Ovary (tissue), 9 donors: Measurements from ENCODE around the gene PYGB. TPM values are rescaled to one million over a fixed set of nuclear protein-coding genes. Genes with fewer than 3 reads are reported as not detected.

ENCODE experiments used
- DNase-seq, 5 donors: peaks; one replicate each; pipeline ENCODE4 v3.0.0-alpha.2; 2019 to 2020
- H3K27ac ChIP-seq, 2 donors: fragments of 200-600 bp; one replicate each; pipeline versions ENCODE4 v1.5.1 to v1.8.0; 2019 to 2022
- H3K27me3 ChIP-seq: fragments of 200-600 bp; one replicate; pipeline ENCODE4 v1.8.0; 2022
- H3K36me3 ChIP-seq: fragments of 200-600 bp; sonication (generic); one replicate; pipeline ENCODE4 v1.5.1; 2019
- H3K4me1 ChIP-seq: one replicate; pipeline ENCODE4 v1.8.1; 2013; ENCODE audit warnings: mild to moderate bottlenecking, moderate library complexity; ENCODE audit not compliant: insufficient read depth
- H3K4me3 ChIP-seq: fragments of 200-600 bp; sonication (generic); one replicate; pipeline ENCODE4 v1.5.1; 2017
- H3K9me3 ChIP-seq, 2 donors: fragments of 200-600 bp in 1 of 2; sonication (generic) in 1 of 2; one replicate each; pipeline versions ENCODE4 v1.5.1 to v1.8.1; 2013 to 2019; ENCODE audit warnings: mild to moderate bottlenecking in 1 of 2, moderate library complexity in 1 of 2
- CTCF ChIP-seq, 3 donors: fragments of 450-650 bp in 2 of 3; fragments of 200-600 bp in 1 of 3; IDR thresholded peaks; one replicate each; pipeline versions ENCODE4 v1.5.1 to v1.8.0; 2016 to 2022; ENCODE audit warnings: antibody characterized with exemption in 3 of 3, mild to moderate bottlenecking in 1 of 3
- EP300 ChIP-seq: sonication (generic); formaldehyde crosslinking; IDR thresholded peaks from one replicate; pipeline ENCODE4 v1.6.1; 2017; ENCODE audit warnings: antibody characterized with exemption
- POLR2A ChIP-seq: fragments of 450-650 bp; IDR thresholded peaks from one replicate; pipeline ENCODE4 v1.6.1; 2017; ENCODE audit warnings: antibody characterized with exemption, mild to moderate bottlenecking, moderate library complexity
- WGBS, 3 donors: extraction: QIAGEN DNeasy Blood & Tissue Kit in 1 of 3; methylation state at CpG; one replicate each; pipeline versions ENCODE4 v1.1.5 to v1.1.7; 2013 to 2017; 5-methylcytosine and 5-hydroxymethylcytosine counted together
- intact Hi-C, 4 donors: fragments of 100-400 bp; cut with DNase I; formaldehyde crosslinking; loops; one replicate each; pipeline versions ENCODE4 v1.11.0 to v1.15.1; 2022 to 2023
- polyA plus RNA-seq, 2 donors: library from polyadenylated mRNA; stranded (reverse); fragments of 200-250 nt in 1 of 2; fragments of 350-450 nt in 1 of 2; fragmentation: Illumina TruSeq in 1 of 2; extraction: RNeasy Lipid Tissue Mini Kit (QIAGEN cat#74804) in 1 of 2; gene quantifications; one replicate each; pipeline ENCODE4 v1.2.3, GENCODE V29; 2013 to 2014
- total RNA-seq, 7 donors: library from RNA; depleted of rRNA in 2 of 7; stranded (reverse); fragments of >200 nt in 2 of 7; fragmentation: NEBNext Ultra II Directional in 3 of 7; extraction: Animal tissue kit (Norgen Biotek cat#: 25700) in 3 of 7; gene quantifications; one replicate each; pipeline versions ENCODE4 v1.1.0 to v1.2.4, GENCODE V29; 2016 to 2023
- donor health status: DM: no; HTN: no; CAD: no; lungs with moderate emphysema.
- donor health status: DM: no; HTN: no; CAD: no.
- donor health status: Bipolar disorder and iron deficiency.
- donor health status: DM: yes; HTN: yes; CAD: no.
- donor health status: DM: no; HTN: no; CAD: no.
- donor health status: DM: yes; HTN: yes; CAD: no.

The PYGB gene
- total and polyA plus RNA-seq, 9 donors, result 23.1 to 54.2 (median 38.3) TPM

DNA sequence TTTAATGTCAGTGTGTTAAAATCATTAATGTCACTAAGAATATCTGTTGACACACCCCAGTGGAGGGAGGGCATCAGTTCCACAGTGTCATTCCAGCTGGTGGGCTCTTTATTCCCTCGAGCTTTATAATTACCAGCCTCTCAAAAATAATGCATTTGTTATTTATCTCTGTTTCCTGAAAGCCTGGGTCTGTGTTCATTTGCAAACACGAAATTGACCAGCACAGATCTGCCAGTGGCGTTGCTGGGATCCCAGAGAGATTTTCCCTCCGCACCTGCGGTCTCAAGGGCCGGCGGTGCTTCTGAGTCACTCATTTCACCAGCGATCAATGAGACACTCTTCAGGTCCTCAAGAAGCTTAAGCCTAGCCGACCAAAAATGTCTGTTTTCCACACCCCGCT is 5.7 kb upstream of the PYGB start:
- no peak overlapping the region for H3K27ac ChIP-seq
- H3K27me3 ChIP-seq, result no peaks in the 10 kb centered on the region
- peaks cover 5% of the 10 kb centered on the region for H3K4me1 ChIP-seq
- WGBS, 3 donors, result 83 to 91% (median 86%) methylated on average over 10 of the region's 10 CpGs
- intact Hi-C loops, result loop anchor here in 3 of 4 donors (5.0 to 10.0 kb wide), 3 partner anchors 35 to 63 kb away; partner anchors contain the start of gene ENTPD6 (in 1 of the 3)
- H3K36me3 ChIP-seq, result no peaks in the 10 kb centered on the region
- DNase-seq, result no peak
- TF ChIP-seq CTCF (IDR thresholded peaks at IDR 0.05), result no peak
- TF ChIP-seq POLR2A, result no peak
- no peak for TF ChIP-seq EP300
- H3K9me3 ChIP-seq, result no peaks in the 10 kb centered on the region
- H3K4me3 ChIP-seq, result no peak overlapping the region

- Histone ChIP-seq H3K27ac (no peak overlapping the region), H3K4me3 (no peak overlapping the region), H3K9me3 (no peaks in the 10 kb centered on the region), H3K4me1 (peaks cover 1% of the 10 kb centered on the region), H3K36me3 (no peaks in the 10 kb centered on the region), H3K27me3 (no peaks in the 10 kb centered on the region)
- intact Hi-C loops, result loop anchor here in 3 of 4 donors (5.0 to 10.0 kb wide), 3 partner anchors 36 to 61 kb away; partner anchors contain the start of gene ENTPD6 (in 1 of the 3)
- TF ChIP-seq CTCF (IDR thresholded peaks at IDR 0.05) (no peak), EP300 (no peak)
- DNase-seq, result no peak
Observed at GRCh38 chr20:25243416-25243979, 4.4 kb upstream of the PYGB start.

GRCh38 chr20:25244976-25245375 is 2.9 kb upstream of the PYGB start:
- H3K4me1 ChIP-seq, result peaks cover 2% of the 10 kb centered on the region
- TF ChIP-seq POLR2A (no peak), CTCF (IDR thresholded peaks at IDR 0.05) (no peak), EP300 (no peak)
- H3K27ac ChIP-seq, result no peak overlapping the region
- WGBS, 3 donors, result 94 to 99% (median 97%) methylated on average over 5 of the region's 5 CpGs
- H3K36me3 ChIP-seq, result no peaks in the 10 kb centered on the region
- DNase-seq, result no peak
- no peaks in the 10 kb centered on the region for H3K27me3 ChIP-seq
- H3K9me3 ChIP-seq, result no peaks in the 10 kb centered on the region
- no peak overlapping the region for H3K4me3 ChIP-seq
- intact Hi-C loops, result loop anchor here (5.0 to 10.0 kb wide), 4 partner anchors 38 to 60 kb away; partner anchors contain the start of gene ENTPD6 (in 2 of the 4)

DNA sequence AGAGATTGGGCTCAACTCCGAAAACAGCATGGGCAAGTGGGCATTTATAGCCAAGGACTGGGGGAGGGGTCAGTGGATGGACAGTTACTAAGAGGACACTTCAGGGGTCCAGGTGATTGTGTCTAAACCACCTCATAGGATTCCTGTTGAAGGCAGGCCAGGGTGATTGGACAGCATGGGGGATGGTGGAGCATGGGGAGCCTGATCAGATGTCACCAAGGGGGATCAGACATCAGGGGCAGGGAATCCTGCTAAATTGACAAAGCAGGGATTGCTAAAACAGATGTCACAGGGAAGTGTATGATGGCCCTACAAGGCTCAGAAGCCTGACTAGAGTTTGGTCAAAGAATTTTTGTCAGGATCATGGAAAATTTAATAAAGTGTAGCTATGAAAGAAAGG is 2.4 kb upstream of the PYGB start:
- H3K36me3 ChIP-seq, result no peaks in the 10 kb centered on the region
- DNase-seq, result no peak
- peaks cover 5% of the 10 kb centered on the region for H3K4me1 ChIP-seq
- TF ChIP-seq CTCF (IDR thresholded peaks at IDR 0.05), result no peak
- TF ChIP-seq POLR2A, result no peak
- no peaks in the 10 kb centered on the region for H3K27me3 ChIP-seq
- H3K9me3 ChIP-seq, result no peaks in the 10 kb centered on the region
- intact Hi-C loops, result loop anchor here in 3 of 4 donors (5.0 to 10.0 kb wide), 3 partner anchors 48 to 59 kb away; partner anchors contain the start of gene ENTPD6 (in 2 of the 3)
- no peak overlapping the region for H3K4me3 ChIP-seq
- 93 to 100% (median 96%) methylated on average over 1 of the region's 1 CpG for WGBS, 3 donors
- H3K27ac ChIP-seq, result no peak overlapping the region
